Amniotic epithelial cell (primary cell): Measurements from ENCODE around the gene SNX30.
A peak's percentile ranks its signal among the peaks of the same experiment; 100 is the strongest.

ENCODE experiments used
- DNase-seq: peaks from one replicate; pipeline ENCODE4 v3.0.0-alpha.2; 2010; ENCODE audit warnings: low read depth

SNX30 gene

GRCh38 chr9:112885324-112885723, 134.8 kb downstream of the SNX30 start:
- no peak for DNase-seq

GRCh38 chr9:112886351-112886750, 135.8 kb downstream of the SNX30 start:
- DNase-seq = no peak

- DNase-seq = no peak
Measured at GRCh38 chr9:112887381-112887780, 136.8 kb downstream of the SNX30 start.

GRCh38 chr9:112890106-112891081, 139.8 kb downstream of the SNX30 start, which contains the start of gene SLC46A2:
TSS of gene SLC46A2 (minus strand) at chr9:112890876. CDS start at chr9:112890681, 195 bp downstream.
- DNase-seq = no peak

GRCh38 chr9:112891521-112891920, 141.0 kb downstream of the SNX30 start:
- DNase-seq = no peak

GRCh38 chr9:112892981-112893380, 142.4 kb downstream of the SNX30 start:
- DNase-seq = no peak

- peak; percentile 68 for DNase-seq
Measured at GRCh38 chr9:112894041-112894440, 143.5 kb downstream of the SNX30 start.

GRCh38 chr9:112894699-112895098, 144.1 kb downstream of the SNX30 start:
- peak; percentile 86 for DNase-seq

- no peak for DNase-seq
Measured at GRCh38 chr9:112896131-112896530, 145.6 kb downstream of the SNX30 start.

GRCh38 chr9:112898872-112899311, 148.3 kb downstream of the SNX30 start:
- DNase-seq = peak; percentile 23

- DNase-seq = no peak
Measured at GRCh38 chr9:112900488-112900887, 149.9 kb downstream of the SNX30 start.

GRCh38 chr9:112900901-112901300, 150.3 kb downstream of the SNX30 start:
- DNase-seq = no peak

GRCh38 chr9:112905084-112905483, 154.5 kb downstream of the SNX30 start:
- DNase-seq = peak; percentile 51

GRCh38 chr9:112911736-112912135, 161.2 kb downstream of the SNX30 start:
- DNase-seq = no peak

- DNase-seq = no peak
Measured at GRCh38 chr9:112912636-112913035, 162.1 kb downstream of the SNX30 start.

- DNase-seq = peak; percentile 42
Measured at GRCh38 chr9:112913326-112913725, 162.8 kb downstream of the SNX30 start.

- DNase-seq = no peak
Measured at GRCh38 chr9:112914524-112914923, 164.0 kb downstream of the SNX30 start.

GRCh38 chr9:112917047-112917986, 166.8 kb downstream of the SNX30 start:
- DNase-seq = no peak

GRCh38 chr9:112917987-112918362, 167.4 kb downstream of the SNX30 start:
- DNase-seq = no peak

- peak; percentile 72 for DNase-seq
Measured at GRCh38 chr9:112921549-112921948, 171.0 kb downstream of the SNX30 start.
